ENCODE results near the gene TBC1D2B.
"Not testable (repeated sequence)": the region's sequence is repeated elsewhere in the genome, so short reads cannot be mapped to it uniquely, and the experiment has no call there.

The TBC1D2B gene

DNA sequence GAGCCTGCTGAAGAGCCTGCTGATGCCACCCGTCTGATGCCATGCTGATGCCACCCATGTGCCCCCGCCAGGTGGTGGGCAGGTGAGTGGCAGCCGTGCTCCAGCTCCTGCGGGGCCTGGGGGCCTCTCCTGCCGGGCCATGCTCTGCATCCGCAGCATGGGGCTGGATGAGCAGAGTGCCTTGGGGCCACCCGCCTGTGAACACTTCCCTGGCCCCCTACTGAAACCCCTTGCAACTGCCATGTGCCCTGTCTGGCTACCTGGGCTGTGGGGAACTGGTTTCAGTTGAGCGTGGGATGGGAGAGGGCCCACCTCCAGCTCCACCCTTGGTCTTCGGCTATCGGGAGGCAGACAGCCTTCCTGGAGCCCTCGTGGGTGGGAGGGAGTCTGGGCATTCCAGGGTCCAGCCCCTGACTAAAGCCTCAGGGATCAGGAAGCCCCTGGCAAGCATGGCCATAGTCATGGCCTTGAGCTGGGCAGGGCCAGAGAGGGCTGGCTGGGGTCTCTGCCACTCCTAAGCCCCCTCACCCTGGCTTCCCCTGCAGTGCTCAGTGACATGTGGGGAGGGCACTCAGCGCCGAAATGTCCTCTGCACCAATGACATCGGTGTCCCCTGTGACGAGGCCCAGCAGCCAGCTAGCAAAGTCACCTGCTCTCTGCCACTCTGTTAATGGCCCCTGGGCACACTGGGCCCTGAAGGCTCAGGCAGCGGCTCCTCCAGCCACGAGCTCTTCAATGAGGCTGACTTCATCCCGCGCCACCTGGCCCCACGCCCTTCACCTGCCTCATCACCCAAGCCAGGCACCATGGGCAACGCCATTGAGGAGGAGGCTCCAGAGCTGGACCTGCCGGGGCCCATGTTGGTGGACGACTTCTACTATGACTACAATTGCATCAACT is 92.2 kb downstream of the TBC1D2B start:
- DNase-seq: no peak

DNA sequence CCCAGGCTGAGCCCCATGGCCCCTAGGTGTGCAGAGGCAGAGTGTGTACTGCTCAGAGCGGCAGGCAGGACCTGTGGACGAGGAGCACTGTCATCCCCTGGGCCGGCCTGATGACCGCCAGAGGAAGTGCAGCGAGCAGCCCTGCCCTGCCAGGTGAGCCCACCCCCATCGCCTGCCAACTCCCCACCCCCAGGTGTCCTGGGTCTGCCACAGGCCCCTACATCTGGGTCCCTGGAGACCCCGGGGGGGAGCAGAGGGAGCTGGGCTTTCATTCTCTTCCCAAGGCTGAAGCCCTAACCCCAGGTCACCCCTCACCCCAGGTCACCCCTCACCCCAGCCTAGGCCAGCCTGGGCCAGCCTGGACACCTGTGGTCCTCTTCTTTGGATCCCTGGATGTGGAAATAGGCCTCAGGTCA is 93.1 kb downstream of the TBC1D2B start:
- no peak for DNase-seq

DNA sequence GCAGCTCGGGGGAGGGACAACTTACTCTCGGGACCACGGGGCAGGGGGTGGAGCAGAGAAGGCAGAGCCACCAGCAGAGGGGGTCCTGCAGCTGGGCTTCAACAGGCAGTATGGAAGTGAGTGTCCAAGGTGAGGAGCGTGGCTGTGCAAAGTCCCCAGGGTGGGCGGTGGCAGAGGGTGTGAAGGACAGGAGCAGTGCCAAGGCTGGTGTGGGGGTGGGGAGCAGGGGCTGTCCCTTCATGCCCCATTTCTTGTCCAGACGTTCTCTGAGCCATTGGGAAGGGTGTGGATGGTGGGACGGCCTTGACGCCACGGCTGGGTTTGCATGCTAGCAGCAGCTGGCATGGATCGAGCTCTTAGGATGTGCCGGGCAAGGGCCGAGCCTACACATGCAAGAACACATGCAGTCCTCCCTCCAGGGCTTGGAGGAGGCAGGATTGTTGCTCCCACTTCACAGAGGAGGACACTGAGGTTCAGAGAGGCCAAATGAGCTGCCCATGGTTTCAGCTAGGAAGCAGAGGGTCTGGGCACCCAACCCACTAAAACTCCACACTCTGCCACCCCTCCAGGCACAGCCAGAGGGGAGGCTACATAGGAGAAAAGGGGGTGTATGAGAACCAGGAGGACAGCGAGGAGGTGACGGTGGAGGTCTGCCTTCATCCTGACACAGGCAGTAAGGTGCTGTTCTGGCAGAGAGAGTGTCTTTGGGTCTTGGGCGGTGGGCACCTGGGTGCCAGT is 93.6 kb downstream of the TBC1D2B start:
- no peak for DNase-seq

DNA sequence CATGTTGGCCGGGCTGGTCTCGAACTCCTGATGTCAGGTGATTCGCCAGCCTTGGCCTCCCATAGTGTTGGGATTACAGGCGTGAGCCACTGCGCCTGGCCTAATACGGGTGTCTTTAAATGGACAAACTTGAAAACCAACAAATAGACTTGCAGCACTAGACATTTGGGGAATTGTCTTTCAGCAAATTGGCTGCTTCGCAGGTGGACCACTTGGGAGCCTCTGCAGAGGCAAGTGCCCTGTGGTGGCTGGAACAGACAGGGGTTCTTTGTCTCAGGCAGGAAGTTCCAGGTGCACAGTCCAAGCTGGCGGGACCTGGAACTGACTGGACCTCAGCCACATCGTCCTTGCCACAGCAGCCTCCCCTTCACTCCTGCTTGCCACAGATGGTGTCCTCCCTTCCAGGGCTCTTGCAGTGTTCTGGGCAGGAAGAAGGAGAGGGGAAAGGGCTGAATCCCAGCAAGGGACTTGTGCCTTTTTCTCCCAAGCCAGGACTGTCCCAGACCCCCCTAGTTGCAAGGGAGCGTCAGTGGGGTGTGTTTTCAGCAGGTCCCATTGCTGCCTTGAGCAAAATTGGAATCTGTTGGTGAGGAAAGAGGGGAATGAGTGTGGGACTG is 94.3 kb downstream of the TBC1D2B start:
- no peak for DNase-seq

DNA sequence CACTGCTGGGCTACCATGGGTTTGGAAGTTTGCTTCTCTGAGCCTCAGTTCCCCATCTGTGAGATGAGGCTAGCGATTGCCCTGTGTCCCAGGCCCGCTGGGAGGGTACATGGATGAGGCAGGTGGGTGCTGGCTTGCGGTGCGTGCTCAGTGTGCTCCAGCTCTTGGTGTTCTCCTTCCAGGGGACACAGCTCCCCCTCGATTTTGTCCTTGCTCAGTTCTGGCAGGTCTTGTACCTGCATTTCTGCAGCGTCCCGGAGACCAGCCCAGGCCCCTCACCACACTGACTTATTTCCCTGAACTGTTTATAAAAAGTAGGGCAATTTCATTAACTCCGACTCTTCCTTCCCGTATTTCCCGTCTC is 95.4 kb downstream of the TBC1D2B start:
- DNase-seq: no peak

DNA sequence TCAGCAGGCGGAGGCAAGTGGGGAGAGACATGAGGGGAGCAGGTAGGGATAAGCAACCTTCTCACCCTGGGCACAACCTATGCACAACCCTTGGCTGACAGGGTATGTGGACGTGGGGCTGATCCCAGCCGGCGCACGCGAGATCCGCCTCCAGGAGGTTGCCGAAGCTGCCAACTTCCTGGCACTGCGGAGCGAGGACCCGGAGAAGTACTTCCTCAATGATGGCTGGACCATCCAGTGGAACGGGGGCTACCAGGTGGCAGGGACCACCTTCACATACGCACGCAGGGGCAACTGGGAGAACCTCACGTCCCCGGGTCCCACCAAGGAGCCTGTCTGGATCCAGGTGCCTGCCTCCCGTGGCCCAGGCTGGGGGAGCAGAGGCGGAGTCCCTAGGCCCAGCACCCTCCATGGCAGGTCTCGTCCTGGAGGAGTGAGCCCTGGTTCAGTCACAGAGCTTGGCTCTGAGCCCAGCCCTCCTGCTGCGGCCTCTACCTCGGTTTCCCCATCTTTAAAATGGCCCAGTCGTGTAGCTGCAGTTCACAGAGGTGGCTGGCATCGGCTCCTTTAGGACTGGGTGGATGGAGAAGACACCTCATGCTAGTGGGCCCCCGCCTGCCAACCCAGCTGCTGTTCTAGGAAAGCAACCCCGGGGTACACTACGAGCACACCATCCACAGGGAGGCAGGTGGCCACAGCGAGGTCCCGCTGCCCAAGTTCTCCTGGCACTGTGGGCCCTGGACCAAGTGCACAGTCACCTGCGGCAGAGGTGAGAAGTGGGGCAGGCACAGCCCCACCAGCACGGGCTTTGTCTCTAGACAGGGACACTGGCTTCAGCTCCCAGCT is 96.0 kb downstream of the TBC1D2B start:
- no peak for DNase-seq

DNA sequence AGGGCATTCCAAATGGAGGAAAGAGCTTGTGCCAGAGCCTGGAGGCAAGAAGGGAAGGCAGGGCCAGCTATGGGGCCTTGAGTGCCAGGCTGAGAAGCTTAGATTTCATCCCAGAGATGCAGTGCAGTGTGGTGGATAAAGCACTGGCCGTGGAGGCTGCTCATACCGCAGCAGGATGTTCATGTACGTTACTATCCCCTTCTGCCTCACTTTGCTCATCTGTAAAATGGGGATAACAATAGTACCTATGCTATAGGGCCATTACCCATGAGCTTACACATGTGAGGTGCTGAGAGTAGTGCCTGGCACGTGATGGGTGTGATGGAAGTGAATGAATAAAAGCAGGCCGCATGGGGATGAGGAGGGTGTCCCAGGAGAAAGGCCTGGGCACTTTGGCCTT is 96.8 kb downstream of the TBC1D2B start:
- not testable (repeated sequence) for DNase-seq

DNA sequence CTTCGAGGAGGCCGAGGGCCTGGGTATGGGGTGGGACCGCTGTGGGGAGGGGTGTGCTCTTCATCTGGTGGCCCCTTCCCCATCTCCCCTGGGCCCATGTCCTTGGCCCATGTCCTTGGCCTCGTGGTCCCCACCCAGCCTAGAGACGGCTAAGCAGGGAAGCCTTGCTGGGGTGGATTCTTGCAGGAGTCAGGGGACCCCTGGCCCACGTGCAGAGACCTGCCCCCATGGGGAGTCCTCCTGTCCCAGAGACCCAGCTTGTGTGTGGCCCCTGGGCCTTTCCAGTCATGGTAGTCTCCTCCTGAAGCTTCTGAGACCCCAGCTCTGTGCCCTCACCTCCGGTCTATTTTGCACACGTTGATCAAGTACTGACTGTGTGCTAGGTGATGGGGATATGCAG is 97.4 kb downstream of the TBC1D2B start:
- no peak for DNase-seq

DNA sequence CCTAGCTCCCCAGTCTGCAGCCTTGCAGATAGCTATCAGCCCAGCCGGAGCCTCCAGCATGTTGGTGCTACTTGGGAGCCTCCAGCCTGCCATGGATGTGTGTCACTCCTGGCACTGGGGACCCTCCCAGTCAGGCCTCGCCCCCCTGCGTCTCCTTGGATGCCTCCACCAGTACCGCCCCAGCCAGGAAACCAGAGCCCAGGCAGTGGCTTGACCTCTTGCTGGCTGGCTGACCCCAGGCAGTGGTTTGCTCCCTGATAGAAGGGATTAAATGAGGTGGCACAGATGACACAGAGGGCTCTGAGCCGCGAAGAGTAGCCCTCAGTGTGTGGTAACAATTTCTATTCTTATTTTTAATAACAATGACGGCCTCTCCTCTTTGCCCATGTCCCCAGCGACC is 98.4 kb downstream of the TBC1D2B start:
- not testable (repeated sequence) for DNase-seq

DNA sequence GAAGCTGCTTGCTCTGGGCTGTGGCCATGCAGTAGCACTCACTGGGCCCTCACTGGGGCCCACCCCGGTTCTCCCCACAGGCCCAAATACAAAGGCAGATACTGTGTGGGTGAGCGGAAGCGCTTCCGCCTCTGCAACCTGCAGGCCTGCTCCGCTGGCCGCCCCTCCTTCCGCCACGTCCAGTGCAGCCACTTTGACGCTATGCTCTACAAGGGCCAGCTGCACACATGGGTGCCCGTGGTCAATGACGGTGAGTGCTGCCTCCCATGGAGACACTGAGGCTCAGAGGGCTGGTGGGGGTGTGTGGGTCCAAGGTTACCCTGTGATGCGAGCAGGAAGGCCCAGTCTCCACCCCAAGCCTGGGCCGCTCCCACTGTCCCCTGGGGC is 98.8 kb downstream of the TBC1D2B start:
- DNase-seq: not testable (repeated sequence)

DNA sequence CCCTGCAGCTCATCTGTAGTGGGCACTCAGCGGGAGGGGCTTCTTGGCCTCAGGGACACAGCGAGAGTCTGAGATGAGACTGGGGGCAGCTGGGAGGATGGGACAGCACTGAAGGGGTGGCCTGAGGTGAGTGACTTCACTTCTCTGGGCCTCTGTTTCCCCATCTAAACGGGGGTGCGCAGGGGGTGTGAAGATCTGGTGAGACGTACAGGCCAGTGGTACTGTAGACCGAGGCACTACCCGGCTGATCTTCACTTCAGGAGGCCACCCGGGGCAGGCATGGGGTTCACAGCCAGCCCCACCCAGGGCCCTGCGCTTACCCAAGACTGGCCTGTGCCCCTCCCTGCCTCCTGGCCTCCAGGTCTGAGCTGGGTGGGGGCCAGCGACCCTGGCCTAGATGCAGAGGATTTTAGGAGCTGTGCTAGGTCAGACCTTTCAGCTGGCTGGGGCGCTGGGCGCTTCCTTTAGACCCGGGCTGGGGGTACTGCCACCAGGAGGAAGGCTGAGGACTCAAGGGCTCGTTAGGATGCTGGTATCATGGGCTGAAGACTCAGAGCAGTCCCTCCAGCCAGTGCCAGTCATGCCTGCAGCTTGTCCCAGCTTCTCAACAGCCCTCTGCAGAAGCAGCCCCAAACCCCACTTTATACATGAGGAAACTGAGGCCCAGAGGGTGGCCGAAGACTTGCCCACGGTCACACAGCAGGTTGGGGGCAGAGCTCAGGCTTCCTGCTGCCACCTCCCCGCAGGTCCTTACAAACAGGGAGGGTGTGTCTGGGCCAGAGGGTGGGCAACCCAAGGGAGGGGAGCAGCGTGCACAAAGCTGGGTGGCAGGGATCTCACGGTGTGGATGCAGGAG is 99.4 kb downstream of the TBC1D2B start:
- DNase-seq: not testable (repeated sequence)

DNA sequence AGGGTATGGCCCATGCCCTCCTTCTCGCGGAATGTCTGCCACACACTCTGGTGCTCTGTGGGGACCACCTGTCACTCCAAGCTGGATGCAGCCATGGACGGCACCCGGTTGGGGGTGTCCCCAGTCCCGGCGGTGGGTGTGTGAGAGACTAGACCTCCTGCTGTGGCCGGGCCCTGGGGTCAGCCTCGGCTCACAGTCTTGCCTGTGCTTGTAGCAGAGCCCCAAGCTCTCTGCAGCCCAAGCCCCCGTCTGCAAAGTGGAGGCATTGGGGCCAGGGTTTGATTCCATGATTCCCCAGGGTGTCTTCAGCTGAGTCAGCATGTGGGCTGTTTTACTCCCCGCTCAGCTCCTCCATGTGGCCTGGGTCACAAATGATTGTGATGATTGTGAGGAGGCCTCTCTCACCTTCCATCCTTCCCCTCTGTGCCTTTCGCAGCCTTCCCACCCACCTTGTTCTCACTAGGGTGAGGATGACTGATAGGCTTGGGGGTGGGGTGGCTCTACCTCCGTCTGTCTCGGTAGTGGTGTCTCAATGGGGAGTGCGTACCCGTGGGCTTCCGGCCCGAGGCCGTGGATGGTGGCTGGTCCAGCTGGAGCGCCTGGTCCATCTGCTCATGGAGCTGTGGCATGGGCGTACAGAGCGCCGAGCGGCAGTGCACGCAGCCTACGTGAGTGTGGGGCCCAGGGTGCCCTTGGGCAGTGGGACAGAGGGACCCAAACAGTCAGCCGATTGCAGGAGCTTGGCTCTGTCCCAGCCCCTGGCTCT is 100.6 kb downstream of the TBC1D2B start:
- DNase-seq: not testable (repeated sequence)

DNA sequence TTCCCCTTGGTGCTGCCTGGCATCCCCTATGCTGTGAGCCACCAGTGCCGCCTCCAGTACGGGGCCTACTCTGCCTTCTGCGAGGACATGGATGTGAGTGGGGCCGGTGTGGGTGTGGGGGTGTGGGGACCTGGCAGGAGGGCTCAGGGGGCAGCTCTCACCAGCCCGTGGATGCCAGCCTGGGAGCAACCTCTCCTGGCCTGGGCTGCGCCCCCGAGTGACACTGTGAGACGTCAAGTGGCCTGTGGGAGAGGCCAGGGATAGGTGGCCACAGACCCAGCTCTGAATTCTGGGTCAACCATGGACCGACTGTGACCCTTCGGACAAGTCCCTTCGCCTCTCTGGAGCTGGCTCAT is 101.4 kb downstream of the TBC1D2B start:
- DNase-seq: not testable (repeated sequence)

DNA sequence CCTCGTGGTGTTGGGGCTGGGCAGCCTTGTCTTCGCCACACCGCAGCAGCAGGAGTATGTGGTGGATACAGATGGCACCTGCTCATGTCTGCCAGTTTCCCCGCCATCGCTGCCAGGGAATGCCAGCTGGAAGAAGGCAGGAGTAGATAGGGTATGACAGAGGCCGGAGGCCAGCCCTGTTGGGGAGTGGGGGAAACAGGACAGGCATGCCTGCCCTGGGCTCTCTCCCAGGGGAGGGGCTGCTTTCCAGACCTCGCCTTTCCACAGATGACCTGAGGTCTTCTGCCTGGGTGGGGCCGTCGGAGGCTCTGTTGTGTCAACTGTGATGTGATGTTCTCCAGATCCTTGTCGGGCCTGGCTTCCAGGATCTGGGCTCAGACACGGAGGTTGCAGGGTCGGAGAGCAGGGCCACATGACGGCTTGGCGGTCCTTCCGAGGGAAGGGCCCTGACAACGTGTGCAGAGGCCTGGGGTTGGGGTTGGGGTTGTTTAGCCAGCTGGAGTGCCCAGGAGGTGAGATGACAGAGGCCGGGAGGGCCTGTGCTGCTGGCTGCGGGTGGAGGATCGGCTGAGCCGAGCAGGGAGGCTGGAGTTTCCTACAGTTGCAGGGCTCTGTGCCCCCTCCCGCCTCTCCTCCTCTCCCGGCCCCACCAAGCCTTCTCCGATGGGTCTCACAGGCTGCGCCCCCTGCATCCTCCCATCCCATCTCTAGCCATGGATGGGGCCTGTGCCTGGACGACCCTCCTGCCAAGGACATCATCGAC is 102.0 kb downstream of the TBC1D2B start:
- no peak for DNase-seq

DNA sequence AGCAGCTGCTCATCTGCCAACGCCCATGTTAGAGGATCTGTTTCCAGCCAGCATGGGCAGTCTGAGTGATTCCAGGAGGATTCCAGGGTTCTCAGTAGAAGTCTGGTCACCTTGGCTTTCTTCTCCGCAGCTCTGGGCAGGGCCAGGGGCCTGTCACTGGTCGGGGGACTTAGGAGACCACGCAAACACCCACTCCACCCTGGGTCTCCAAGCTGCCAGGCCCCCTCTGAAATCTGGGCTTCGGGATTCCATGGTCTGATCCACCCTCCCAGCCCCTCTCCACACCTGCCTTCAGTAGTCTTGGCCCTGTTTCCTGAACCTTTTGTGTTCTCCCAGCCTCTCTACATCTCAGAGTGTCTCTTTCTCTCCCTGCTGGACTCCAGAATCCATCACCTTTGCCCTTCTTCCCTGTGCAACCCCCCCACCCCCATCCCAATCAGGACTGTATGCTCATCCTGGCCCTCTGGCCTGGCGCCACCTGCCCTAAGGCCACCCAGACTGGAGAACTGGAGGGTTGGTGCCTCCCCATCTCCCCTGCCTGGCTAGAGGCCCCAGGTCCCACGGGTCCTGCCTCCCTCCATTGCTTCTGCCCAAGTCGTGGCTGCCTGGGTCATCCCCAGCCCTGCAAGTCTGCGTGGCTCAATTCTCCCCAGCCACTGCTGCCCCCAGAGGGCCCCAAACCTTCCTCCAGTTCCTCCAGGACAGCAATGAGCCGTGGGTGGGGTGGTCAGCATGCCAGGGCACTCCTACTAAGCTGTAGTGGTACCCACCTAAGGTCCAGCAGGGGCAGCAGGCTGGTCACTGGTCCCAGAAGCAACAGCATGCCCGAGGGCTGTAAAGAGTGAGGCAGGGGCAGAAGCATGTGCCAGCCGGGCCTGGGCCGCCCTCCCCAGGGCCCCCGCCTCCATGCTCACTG is 102.8 kb downstream of the TBC1D2B start:
- no peak for DNase-seq

DNA sequence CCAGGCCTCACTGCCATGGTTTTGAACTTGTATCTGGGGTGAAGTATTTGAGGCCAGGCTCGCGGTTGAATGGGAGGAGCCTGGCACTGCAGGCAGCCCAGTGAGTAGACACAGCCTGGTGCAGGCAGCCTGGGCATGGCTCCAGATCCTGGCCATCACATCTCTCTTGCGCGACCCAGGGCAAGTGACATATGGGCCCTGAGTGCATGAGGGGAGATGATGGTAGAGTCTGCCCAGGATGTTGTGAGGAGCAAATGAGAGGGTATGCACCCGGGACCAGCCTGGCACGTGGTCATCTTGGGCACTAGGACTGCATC is 103.5 kb downstream of the TBC1D2B start:
- no peak for DNase-seq

DNA sequence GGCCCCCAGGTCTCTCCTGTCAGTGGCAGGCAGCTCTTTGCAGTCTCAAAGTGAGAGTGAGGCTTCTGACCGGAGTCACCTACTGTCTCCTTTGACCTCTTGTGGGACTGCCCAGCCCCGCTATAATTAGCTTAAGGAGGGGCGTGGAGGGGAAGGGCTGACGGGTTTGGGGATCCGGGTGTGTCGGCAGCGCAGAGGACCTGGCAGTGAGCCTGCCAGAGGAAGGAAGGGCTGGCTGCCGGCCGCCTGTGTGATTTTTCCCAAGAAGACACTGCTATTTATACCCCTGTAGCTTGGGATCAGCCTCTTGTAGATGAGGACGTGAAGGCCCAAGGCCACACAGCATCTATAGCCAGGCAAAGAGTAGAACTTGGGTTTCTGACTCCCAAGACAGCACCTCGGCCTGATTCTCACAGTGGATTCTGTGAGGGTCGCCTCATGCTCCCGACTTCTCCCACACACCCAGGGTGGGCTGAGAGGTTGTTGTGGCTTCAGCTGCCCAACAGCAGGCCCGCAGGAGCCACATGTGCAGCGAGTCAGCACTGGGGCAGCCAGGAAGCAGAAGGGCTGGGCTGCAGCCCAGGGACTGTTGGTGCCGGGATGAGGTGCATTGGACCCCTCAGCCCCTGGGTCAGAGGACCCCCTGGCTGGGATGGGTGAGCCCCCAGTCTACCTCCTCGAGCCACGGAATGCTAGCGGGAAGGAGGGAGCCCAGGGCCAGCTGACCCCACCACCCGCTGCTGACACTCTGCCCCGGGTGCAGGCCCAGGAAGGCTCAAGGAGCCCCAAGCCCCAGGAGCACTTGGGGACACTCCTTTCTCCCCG is 104.0 kb downstream of the TBC1D2B start:
- not testable (repeated sequence) for DNase-seq

DNA sequence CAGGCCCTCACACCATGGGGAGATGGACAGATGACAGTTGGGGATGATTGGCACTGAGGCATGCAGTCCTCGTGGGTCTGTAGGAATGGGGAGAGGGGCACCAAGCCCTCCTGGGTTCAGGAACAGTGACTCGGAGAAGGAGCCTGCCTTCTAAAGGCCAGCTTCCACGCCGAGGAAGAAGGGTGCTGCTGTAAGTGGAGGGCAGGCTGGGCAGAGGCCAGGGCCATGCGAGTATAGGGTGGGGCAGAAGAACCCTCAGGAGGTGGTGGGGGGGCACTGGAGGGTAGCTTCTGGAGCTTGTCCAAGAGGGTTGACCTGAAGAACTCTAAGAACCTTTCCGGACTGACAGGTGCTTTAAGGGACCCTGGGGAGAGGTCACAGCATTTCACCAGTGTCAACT is 104.8 kb downstream of the TBC1D2B start:
- DNase-seq: not testable (repeated sequence)

All from stimulated activated CD4-positive, alpha-beta T cell treated with anti-CD3 and anti-CD28 coated beads, Interleukin-15, amount 100 ng/mL, for 24 hours (primary cell).